SK-N-SH (cell line): ENCODE results near the gene PPP2R2B. TPM values are rescaled to one million over a fixed set of nuclear protein-coding genes. Genes with fewer than 3 reads are reported as not detected.

ENCODE experiments used
- CTCF ChIA-PET: fragments of 300-600, 350-600 bp; formaldehyde crosslinking; extraction: SDS; loops from one replicate; lab custom pipeline; 2021; lab: Yijun Ruan, JAX
- POLR2A ChIA-PET: fragments of 350-600 bp; sonication (Branson Sonifier 250); formaldehyde crosslinking; extraction: SDS; loops from one replicate; lab custom pipeline; 2020; ENCODE audit warnings: antibody characterized with exemption, inconsistent platforms; lab: Yijun Ruan, JAX
- DNase-seq: peaks from one replicate; pipeline ENCODE4 v3.0.0; 2012
- H2AFZ ChIP-seq: fragments of 200-600 bp; sonication (generic); 2 replicates; pipeline ENCODE4 v1.8.1; 2016; ENCODE audit warnings: antibody characterized with exemption, mild to moderate bottlenecking, low read depth
- H3F3A ChIP-seq: fragments of 200-600 bp; sonication (generic); replicated peaks from 2 replicates; pipeline ENCODE3; 2016; ENCODE audit warnings: antibody characterized with exemption, mild to moderate bottlenecking; ENCODE audit not compliant: insufficient read depth
- H3K27ac ChIP-seq, 2 experiments: fragments of 200-500 bp in 1 of 2; fragments of 200-600 bp in 1 of 2; sonication (Bioruptor generic) in 1 of 2; sonication (generic), shearing (Covaris generic) in 1 of 2; 2 replicates each; pipeline versions ENCODE4 v1.5.1 to v1.6.1; 2014 to 2016; ENCODE audit warnings: low read depth in 2 of 2, inconsistent platforms in 1 of 2, low read length in 1 of 2, mild to moderate bottlenecking in 1 of 2, mixed read lengths in 1 of 2
- H3K27me3 ChIP-seq: fragments of 200-600 bp; sonication (generic), shearing (Covaris generic); 2 replicates; pipeline ENCODE4 v1.6.1; 2016; ENCODE audit warnings: mixed run types; ENCODE audit not compliant: insufficient read depth
- H3K36me3 ChIP-seq, 2 experiments: fragments of 200-500 bp in 1 of 2; fragments of 200-600 bp in 1 of 2; sonication (Bioruptor generic) in 1 of 2; sonication (generic) in 1 of 2; replicated peaks in 1 of 2; 2 replicates each; pipeline versions ENCODE3 to v1.5.1; 2014 to 2016; ENCODE audit warnings: low read length in 1 of 2, mild to moderate bottlenecking in 1 of 2; ENCODE audit not compliant: insufficient read depth in 2 of 2, control insufficient read depth in 1 of 2
- H3K4me1 ChIP-seq, 2 experiments: fragments of 200-500 bp in 1 of 2; fragments of 200-600 bp in 1 of 2; sonication (Bioruptor generic) in 1 of 2; sonication (generic), shearing (Covaris generic) in 1 of 2; 2 replicates each; pipeline versions ENCODE4 v1.5.1 to v1.6.1; 2014 to 2016; ENCODE audit warnings: low read depth in 1 of 2, low read length in 1 of 2, mixed run types in 1 of 2; ENCODE audit not compliant: insufficient read depth in 2 of 2, control insufficient read depth in 1 of 2
- H3K4me2 ChIP-seq: fragments of 200-600 bp; sonication (generic), shearing (Covaris generic); 2 replicates; pipeline ENCODE4 v1.6.1; 2017; ENCODE audit warnings: mixed run types
- H3K4me3 ChIP-seq, 2 experiments: fragments of 200-500 bp in 1 of 2; fragments of 200-600 bp in 1 of 2; sonication (Bioruptor generic) in 1 of 2; sonication (generic), shearing (Covaris generic) in 1 of 2; 2 replicates each; pipeline versions ENCODE4 v1.5.1 to v1.8.1; 2014 to 2016; ENCODE audit warnings: low read depth in 2 of 2, inconsistent platforms in 1 of 2, low read length in 1 of 2, mild to moderate bottlenecking in 1 of 2, mixed read lengths in 1 of 2, moderate library complexity in 1 of 2
- H3K79me2 ChIP-seq: fragments of 200-600 bp; sonication (generic); 2 replicates; pipeline ENCODE4 v1.8.1; 2017; ENCODE audit warnings: mild to moderate bottlenecking; ENCODE audit not compliant: insufficient read depth
- H3K9ac ChIP-seq: fragments of 200-600 bp; sonication (generic); 2 replicates; pipeline ENCODE4 v1.6.1; 2017; ENCODE audit warnings: mixed run types
- H3K9me2 ChIP-seq: fragments of 200-600 bp; sonication (generic); 2 replicates; pipeline ENCODE4 v1.6.1; 2017; ENCODE audit warnings: mixed run types
- H3K9me3 ChIP-seq: fragments of 200-600 bp; sonication (generic); 2 replicates; pipeline ENCODE4 v1.6.1; 2017; ENCODE audit warnings: mixed run types, mild to moderate bottlenecking, moderate library complexity
- H4K20me1 ChIP-seq: fragments of 200-600 bp; sonication (generic); 2 replicates; pipeline ENCODE4 v1.6.1; 2017; ENCODE audit warnings: mild to moderate bottlenecking, mixed run types; ENCODE audit not compliant: insufficient read depth
- CHD2 ChIP-seq: fragments of 150-350 bp; IDR thresholded peaks from 2 replicates; pipeline ENCODE4 v1.6.1; 2018; ENCODE audit warnings: low read length; ENCODE audit not compliant: partially characterized antibody
- ELF1 ChIP-seq: IDR thresholded peaks from 2 replicates; pipeline ENCODE4 v1.4.0; 2012
- EP300 ChIP-seq, 2 experiments: IDR thresholded peaks; 2 replicates each; pipeline versions ENCODE4 v1.4.0 to v1.6.1; 2012; ENCODE audit warnings: borderline replicate concordance in 1 of 2, low read depth in 1 of 2, low read length in 1 of 2
- EZH2phosphoT487 ChIP-seq: fragments of 200-600 bp; sonication (generic); IDR thresholded peaks from 2 replicates; pipeline ENCODE4 v1.6.1; 2017; ENCODE audit warnings: low read depth, mixed run types, mild to moderate bottlenecking, antibody characterized with exemption, moderate library complexity, borderline replicate concordance
- FOSL2 ChIP-seq: IDR thresholded peaks from 2 replicates; pipeline ENCODE4 v1.4.0; 2012; ENCODE audit warnings: low read depth, mild to moderate bottlenecking, moderate library complexity, borderline replicate concordance
- GABPA ChIP-seq: IDR thresholded peaks from 2 replicates; pipeline ENCODE4 v1.4.0; 2012; ENCODE audit warnings: low read depth, mild to moderate bottlenecking
- GATA2 ChIP-seq: sonication (generic); formaldehyde crosslinking; IDR thresholded peaks from 2 replicates; pipeline ENCODE4 v1.5.0; 2020; ENCODE audit warnings: mild to moderate bottlenecking, missing genetic modification reagents
- NFIC ChIP-seq: IDR thresholded peaks from 2 replicates; pipeline ENCODE4 v1.4.0; 2012; ENCODE audit warnings: borderline replicate concordance
- POLR2AphosphoS5 ChIP-seq: IDR thresholded peaks from 2 replicates; pipeline ENCODE4 v1.6.1; 2012; ENCODE audit warnings: low read depth, low read length
- RFX5 ChIP-seq: IDR thresholded peaks from 2 replicates; pipeline ENCODE4 v1.6.1; 2012; ENCODE audit warnings: mild to moderate bottlenecking, improper control_type of control experiment, low read length
- RXRA ChIP-seq: IDR thresholded peaks from 2 replicates; pipeline ENCODE4 v1.4.0; 2012; ENCODE audit warnings: low read depth, mild to moderate bottlenecking, borderline replicate concordance
- SIN3A ChIP-seq: IDR thresholded peaks from 2 replicates; pipeline ENCODE4 v1.6.1; 2012; ENCODE audit warnings: low read depth, mild to moderate bottlenecking, low read length, moderate library complexity, borderline replicate concordance
- SMC3 ChIP-seq: IDR thresholded peaks from 2 replicates; pipeline ENCODE4 v1.6.1; 2012; ENCODE audit warnings: low read depth, low read length, improper control_type of control experiment
- WGBS: methylation state at CpG from one replicate; pipeline ENCODE4 v1.1.6; 2017; ENCODE audit warnings: low lambda C conversion rate; 5-methylcytosine and 5-hydroxymethylcytosine counted together
- polyA plus RNA-seq, 3 experiments: library from polyadenylated mRNA; depleted of rRNA; stranded (reverse); fragments of >200 nt; gene quantifications; 2 replicates each; pipeline ENCODE4 v1.2.3, GENCODE V29; 2012
- TF ChIP-seq, protein P1 (sequence below): IDR thresholded peaks from 2 replicates; pipeline ENCODE4 v1.4.0; 2012; ENCODE audit warnings: low read depth
- TF ChIP-seq, protein P2 (sequence below): IDR thresholded peaks from 2 replicates; pipeline ENCODE4 v1.4.0; 2012; ENCODE audit warnings: low read depth, borderline replicate concordance
- TF ChIP-seq, protein P3 (sequence below): IDR thresholded peaks from 2 replicates; pipeline ENCODE4 v1.4.0; 2012; ENCODE audit warnings: low read depth, borderline replicate concordance
- TF ChIP-seq, protein P4 (sequence below): IDR thresholded peaks from 2 replicates; pipeline ENCODE4; 2012
- TF ChIP-seq, protein P5 (sequence below): fragments of 200-600 bp; sonication (generic); IDR thresholded peaks from 2 replicates; pipeline ENCODE4 v1.6.1; 2017; ENCODE audit warnings: antibody characterized with exemption, mild to moderate bottlenecking, moderate library complexity
- TF ChIP-seq, protein P6 (sequence below): fragments of 150-350 bp; IDR thresholded peaks from 2 replicates; pipeline ENCODE4 v1.6.1; 2017; ENCODE audit warnings: antibody characterized with exemption, low read length, low read depth, borderline replicate concordance

Gene PPP2R2B
- polyA plus RNA-seq, 1 of the 3 experiments (the other 2 are of a cell fraction), result 11.4 TPM

DNA sequence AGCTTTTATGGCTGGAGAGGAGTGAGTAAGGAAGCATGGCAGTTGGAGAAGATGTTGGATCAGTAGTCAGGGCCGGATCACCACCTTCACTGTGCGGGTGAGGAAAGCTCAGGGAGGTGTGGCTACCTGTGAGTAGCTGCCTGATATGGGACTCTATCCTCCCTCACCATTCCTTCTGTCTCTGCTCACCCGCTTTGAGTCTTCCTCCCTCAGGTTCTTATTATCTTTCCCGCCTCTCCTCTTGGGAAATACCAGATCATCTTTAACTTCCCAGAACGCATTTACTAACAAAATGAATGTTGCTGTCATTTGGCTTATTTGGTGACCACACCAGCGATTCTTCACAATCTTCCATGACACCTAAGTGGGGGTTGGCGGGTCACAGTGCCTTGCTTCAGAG lies 221.9 kb downstream of the PPP2R2B start:
- no peak overlapping the region for H3K9ac ChIP-seq
- WGBS, result 81% methylated on average over 7 of the region's 7 CpGs
- CTCF ChIA-PET, result interaction anchor here (0.6 to 1.5 kb wide), 2 partner anchors 30 to 290 kb away, joined by 3 read pairs; no protein-coding TSS in a partner anchor
- no peaks in the 10 kb centered on the region for H3F3A ChIP-seq
- H3K79me2 ChIP-seq, result no peaks in the 10 kb centered on the region
- no peak for TF ChIP-seq EZH2phosphoT487
- TF ChIP-seq POLR2AphosphoS5, result no peak
- TF ChIP-seq, protein P1, sequence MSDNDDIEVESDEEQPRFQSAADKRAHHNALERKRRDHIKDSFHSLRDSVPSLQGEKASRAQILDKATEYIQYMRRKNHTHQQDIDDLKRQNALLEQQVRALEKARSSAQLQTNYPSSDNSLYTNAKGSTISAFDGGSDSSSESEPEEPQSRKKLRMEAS, result no peak
- TF ChIP-seq GATA2, result no peak
- TF ChIP-seq NFIC, result no peak
- TF ChIP-seq, protein P2, sequence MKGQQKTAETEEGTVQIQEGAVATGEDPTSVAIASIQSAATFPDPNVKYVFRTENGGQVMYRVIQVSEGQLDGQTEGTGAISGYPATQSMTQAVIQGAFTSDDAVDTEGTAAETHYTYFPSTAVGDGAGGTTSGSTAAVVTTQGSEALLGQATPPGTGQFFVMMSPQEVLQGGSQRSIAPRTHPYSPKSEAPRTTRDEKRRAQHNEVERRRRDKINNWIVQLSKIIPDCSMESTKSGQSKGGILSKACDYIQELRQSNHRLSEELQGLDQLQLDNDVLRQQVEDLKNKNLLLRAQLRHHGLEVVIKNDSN, result no peak
- TF ChIP-seq, protein P3, sequence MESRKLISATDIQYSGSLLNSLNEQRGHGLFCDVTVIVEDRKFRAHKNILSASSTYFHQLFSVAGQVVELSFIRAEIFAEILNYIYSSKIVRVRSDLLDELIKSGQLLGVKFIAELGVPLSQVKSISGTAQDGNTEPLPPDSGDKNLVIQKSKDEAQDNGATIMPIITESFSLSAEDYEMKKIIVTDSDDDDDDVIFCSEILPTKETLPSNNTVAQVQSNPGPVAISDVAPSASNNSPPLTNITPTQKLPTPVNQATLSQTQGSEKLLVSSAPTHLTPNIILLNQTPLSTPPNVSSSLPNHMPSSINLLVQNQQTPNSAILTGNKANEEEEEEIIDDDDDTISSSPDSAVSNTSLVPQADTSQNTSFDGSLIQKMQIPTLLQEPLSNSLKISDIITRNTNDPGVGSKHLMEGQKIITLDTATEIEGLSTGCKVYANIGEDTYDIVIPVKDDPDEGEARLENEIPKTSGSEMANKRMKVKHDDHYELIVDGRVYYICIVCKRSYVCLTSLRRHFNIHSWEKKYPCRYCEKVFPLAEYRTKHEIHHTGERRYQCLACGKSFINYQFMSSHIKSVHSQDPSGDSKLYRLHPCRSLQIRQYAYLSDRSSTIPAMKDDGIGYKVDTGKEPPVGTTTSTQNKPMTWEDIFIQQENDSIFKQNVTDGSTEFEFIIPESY, result no peak
- no peaks in the 10 kb centered on the region for H4K20me1 ChIP-seq
- no peaks in the 10 kb centered on the region for H3K27me3 ChIP-seq
- H3K4me2 ChIP-seq, result no peak overlapping the region
- DNase-seq, result no peak
- no peak overlapping the region for H2AFZ ChIP-seq
- no peaks in the 10 kb centered on the region for H3K36me3 ChIP-seq
- no peak overlapping the region for H3K4me3 ChIP-seq
- peaks cover 0 to 36% of the 10 kb centered on the region in 2 experiments; a peak in 2 of 4 replicates for H3K4me1 ChIP-seq
- H3K9me2 ChIP-seq, result no peaks in the 10 kb centered on the region
- POLR2A ChIA-PET, result no interaction called here
- no peaks in the 10 kb centered on the region for H3K9me3 ChIP-seq
- no peak overlapping the region for H3K27ac ChIP-seq

DNA sequence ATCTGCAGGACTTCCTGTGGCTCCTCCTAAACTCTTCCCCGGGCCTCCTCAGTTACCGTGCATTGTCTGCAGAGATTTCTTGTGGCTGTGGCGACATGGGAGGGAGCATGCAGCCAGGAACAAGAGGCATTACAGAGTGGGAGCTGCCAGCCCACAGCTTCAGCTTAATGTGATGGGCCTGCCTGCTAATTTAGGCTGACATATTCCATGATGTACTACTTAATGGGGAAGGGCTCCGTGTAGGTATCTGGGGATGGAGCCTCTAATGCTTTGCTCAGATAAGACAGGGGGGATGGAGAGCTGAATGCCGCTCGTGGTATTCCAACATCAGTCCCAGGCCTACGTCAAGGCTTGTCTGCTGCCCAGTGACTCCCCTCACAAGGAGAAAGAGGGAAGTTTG lies 225.0 kb downstream of the PPP2R2B start:
- Histone ChIP-seq H3K4me2 (no peak overlapping the region), H3K9me3 (no peaks in the 10 kb centered on the region), H3K27ac (peak overlapping the region in 1 of 2 experiments; percentile 93; a peak in 2 of 4 replicates), H3K4me1 (peaks cover 0 to 35% of the 10 kb centered on the region in 2 experiments; a peak in 2 of 4 replicates), H3K79me2 (no peaks in the 10 kb centered on the region), H3F3A (no peaks in the 10 kb centered on the region), H3K36me3 (peaks cover 0 to 5% of the 10 kb centered on the region in 2 experiments), H2AFZ (no peak overlapping the region), H3K27me3 (no peaks in the 10 kb centered on the region), H3K9ac (no peak overlapping the region), H3K9me2 (no peaks in the 10 kb centered on the region), H3K4me3 (no peak overlapping the region), H4K20me1 (no peaks in the 10 kb centered on the region)
- 49% methylated on average over 7 of the region's 7 CpGs for WGBS
- DNase-seq, result peak; percentile 73
- POLR2A ChIA-PET, result interaction anchor here (0.7 kb wide), 1 partner anchor 19 kb away, joined by 3 read pairs; no protein-coding TSS in a partner anchor
- CTCF ChIA-PET, result interaction anchor here (0.6 to 1.8 kb wide), 8 partner anchors 8 to 312 kb away, joined by 3 to 8 read pairs (median 4); no protein-coding TSS in a partner anchor
- TF ChIP-seq ELF1 (no peak), CHD2 (peak; percentile 91), SIN3A (peak; percentile 67; the same call in 1 of the 2 replicates), SMC3 (peak; percentile 14; the same call in 1 of the 2 replicates), RFX5 (peak; percentile 51; the same call in 1 of the 2 replicates), FOSL2 (no peak), GABPA (no peak), EZH2phosphoT487 (no peak), RXRA (no peak), EP300 (IDR thresholded peaks at IDR 0.05; ENCODE audit: borderline replicate concordance in 1 of 2, low read depth in 1 of 2, low read length in 1 of 2) (peak; percentile 62 to 99; a peak in 3 of 4 replicates)
- TF ChIP-seq, protein P4, sequence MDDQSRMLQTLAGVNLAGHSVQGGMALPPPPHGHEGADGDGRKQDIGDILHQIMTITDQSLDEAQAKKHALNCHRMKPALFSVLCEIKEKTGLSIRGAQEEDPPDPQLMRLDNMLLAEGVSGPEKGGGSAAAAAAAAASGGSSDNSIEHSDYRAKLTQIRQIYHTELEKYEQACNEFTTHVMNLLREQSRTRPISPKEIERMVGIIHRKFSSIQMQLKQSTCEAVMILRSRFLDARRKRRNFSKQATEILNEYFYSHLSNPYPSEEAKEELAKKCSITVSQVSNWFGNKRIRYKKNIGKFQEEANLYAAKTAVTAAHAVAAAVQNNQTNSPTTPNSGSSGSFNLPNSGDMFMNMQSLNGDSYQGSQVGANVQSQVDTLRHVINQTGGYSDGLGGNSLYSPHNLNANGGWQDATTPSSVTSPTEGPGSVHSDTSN, result peak; percentile 88
- TF ChIP-seq, protein P5, sequence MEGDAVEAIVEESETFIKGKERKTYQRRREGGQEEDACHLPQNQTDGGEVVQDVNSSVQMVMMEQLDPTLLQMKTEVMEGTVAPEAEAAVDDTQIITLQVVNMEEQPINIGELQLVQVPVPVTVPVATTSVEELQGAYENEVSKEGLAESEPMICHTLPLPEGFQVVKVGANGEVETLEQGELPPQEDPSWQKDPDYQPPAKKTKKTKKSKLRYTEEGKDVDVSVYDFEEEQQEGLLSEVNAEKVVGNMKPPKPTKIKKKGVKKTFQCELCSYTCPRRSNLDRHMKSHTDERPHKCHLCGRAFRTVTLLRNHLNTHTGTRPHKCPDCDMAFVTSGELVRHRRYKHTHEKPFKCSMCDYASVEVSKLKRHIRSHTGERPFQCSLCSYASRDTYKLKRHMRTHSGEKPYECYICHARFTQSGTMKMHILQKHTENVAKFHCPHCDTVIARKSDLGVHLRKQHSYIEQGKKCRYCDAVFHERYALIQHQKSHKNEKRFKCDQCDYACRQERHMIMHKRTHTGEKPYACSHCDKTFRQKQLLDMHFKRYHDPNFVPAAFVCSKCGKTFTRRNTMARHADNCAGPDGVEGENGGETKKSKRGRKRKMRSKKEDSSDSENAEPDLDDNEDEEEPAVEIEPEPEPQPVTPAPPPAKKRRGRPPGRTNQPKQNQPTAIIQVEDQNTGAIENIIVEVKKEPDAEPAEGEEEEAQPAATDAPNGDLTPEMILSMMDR, result no peak
- TF ChIP-seq, protein P1, result no peak
- TF ChIP-seq, protein P6, sequence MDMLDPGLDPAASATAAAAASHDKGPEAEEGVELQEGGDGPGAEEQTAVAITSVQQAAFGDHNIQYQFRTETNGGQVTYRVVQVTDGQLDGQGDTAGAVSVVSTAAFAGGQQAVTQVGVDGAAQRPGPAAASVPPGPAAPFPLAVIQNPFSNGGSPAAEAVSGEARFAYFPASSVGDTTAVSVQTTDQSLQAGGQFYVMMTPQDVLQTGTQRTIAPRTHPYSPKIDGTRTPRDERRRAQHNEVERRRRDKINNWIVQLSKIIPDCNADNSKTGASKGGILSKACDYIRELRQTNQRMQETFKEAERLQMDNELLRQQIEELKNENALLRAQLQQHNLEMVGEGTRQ, result no peak
